ENCODE measurements around the gene IGHMBP2. TPM values are rescaled to one million over a fixed set of nuclear protein-coding genes. Genes with fewer than 3 reads are reported as not detected.

IGHMBP2 gene
- polyA plus RNA-seq, 1 donor from 2014 or later: 9.5 TPM

DNA sequence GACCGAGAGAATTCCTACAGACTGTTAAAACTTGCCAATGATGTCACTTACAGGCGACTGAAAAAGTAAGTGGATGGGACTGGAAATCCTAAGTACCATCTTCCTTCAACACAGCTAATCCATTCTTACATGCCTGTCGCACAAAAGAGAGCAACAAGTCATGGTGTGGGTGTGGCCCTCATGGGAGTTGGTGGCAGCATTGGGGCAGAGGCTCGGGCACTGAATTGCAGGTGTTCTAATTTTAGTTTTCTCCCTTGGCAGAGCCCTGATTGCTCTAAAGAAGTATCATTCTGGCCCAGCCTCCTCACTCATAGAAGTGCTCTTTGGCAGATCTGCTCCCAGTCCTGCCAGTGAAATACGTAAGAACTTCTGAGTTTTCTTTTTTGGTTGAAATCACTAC lies 4.6 kb downstream of the IGHMBP2 start:
- H3K4me3 ChIP-seq (ENCODE audit: low read length): no peak overlapping the region
- H4K20me1 ChIP-seq (ENCODE audit: insufficient read depth): no peaks in the 10 kb centered on the region
- no peaks in the 10 kb centered on the region for H3K9me2 ChIP-seq (ENCODE audit: insufficient read depth, low read length)
- no peak overlapping the region for H2AFZ ChIP-seq (ENCODE audit: low read depth, low read length)
- no peaks in the 10 kb centered on the region for H3K27me3 ChIP-seq (ENCODE audit: insufficient read depth, low read depth, low read length)
- H3F3A ChIP-seq (ENCODE audit: insufficient read depth, low read length, poor library complexity, severe bottlenecking): no peaks in the 10 kb centered on the region
- no peaks in the 10 kb centered on the region for H3K9me3 ChIP-seq (ENCODE audit: low read length)
- peaks cover 17% of the 10 kb centered on the region for H3K79me2 ChIP-seq (replicated peaks; ENCODE audit: insufficient read depth, low read length)
- no peaks in the 10 kb centered on the region for H3K36me3 ChIP-seq (ENCODE audit: insufficient read depth, low read length)
- H3K4me2 ChIP-seq (ENCODE audit: low read length): no peak overlapping the region
- TF ChIP-seq EP300 (conservative IDR thresholded peaks at IDR 0.05; ENCODE audit: poor library complexity, severe bottlenecking): no peak
- no peak for TF ChIP-seq SMC3 (conservative IDR thresholded peaks at IDR 0.05; ENCODE audit: poor library complexity)
- TF ChIP-seq, protein P1, sequence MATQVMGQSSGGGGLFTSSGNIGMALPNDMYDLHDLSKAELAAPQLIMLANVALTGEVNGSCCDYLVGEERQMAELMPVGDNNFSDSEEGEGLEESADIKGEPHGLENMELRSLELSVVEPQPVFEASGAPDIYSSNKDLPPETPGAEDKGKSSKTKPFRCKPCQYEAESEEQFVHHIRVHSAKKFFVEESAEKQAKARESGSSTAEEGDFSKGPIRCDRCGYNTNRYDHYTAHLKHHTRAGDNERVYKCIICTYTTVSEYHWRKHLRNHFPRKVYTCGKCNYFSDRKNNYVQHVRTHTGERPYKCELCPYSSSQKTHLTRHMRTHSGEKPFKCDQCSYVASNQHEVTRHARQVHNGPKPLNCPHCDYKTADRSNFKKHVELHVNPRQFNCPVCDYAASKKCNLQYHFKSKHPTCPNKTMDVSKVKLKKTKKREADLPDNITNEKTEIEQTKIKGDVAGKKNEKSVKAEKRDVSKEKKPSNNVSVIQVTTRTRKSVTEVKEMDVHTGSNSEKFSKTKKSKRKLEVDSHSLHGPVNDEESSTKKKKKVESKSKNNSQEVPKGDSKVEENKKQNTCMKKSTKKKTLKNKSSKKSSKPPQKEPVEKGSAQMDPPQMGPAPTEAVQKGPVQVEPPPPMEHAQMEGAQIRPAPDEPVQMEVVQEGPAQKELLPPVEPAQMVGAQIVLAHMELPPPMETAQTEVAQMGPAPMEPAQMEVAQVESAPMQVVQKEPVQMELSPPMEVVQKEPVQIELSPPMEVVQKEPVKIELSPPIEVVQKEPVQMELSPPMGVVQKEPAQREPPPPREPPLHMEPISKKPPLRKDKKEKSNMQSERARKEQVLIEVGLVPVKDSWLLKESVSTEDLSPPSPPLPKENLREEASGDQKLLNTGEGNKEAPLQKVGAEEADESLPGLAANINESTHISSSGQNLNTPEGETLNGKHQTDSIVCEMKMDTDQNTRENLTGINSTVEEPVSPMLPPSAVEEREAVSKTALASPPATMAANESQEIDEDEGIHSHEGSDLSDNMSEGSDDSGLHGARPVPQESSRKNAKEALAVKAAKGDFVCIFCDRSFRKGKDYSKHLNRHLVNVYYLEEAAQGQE (IDR thresholded peaks at IDR 0.05; ENCODE audit: borderline replicate concordance): no peak
- TF ChIP-seq, protein P2, sequence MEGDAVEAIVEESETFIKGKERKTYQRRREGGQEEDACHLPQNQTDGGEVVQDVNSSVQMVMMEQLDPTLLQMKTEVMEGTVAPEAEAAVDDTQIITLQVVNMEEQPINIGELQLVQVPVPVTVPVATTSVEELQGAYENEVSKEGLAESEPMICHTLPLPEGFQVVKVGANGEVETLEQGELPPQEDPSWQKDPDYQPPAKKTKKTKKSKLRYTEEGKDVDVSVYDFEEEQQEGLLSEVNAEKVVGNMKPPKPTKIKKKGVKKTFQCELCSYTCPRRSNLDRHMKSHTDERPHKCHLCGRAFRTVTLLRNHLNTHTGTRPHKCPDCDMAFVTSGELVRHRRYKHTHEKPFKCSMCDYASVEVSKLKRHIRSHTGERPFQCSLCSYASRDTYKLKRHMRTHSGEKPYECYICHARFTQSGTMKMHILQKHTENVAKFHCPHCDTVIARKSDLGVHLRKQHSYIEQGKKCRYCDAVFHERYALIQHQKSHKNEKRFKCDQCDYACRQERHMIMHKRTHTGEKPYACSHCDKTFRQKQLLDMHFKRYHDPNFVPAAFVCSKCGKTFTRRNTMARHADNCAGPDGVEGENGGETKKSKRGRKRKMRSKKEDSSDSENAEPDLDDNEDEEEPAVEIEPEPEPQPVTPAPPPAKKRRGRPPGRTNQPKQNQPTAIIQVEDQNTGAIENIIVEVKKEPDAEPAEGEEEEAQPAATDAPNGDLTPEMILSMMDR (IDR thresholded peaks at IDR 0.05; ENCODE audit: poor library complexity, severe bottlenecking): no peak
- no peak for TF ChIP-seq EZH2 (IDR thresholded peaks at IDR 0.05; ENCODE audit: borderline replicate concordance, insufficient read depth, low read length, poor library complexity, severe bottlenecking)
- no peak for TF ChIP-seq MXI1 (conservative IDR thresholded peaks at IDR 0.05; ENCODE audit: poor library complexity, severe bottlenecking)
- TF ChIP-seq RAD21 (conservative IDR thresholded peaks at IDR 0.05): no peak
- no peak for TF ChIP-seq POLR2AphosphoS5 (IDR thresholded peaks at IDR 0.05)
- no peak for TF ChIP-seq TAF1 (IDR thresholded peaks at IDR 0.05; ENCODE audit: low read depth)
- no peak overlapping the region for H3K27ac ChIP-seq (ENCODE audit: low read length)
- no peak overlapping the region for H3K9ac ChIP-seq (ENCODE audit: low read length)

GRCh38 chr11:68910965-68911364 lies 7.3 kb downstream of the IGHMBP2 start:
- no peaks in the 10 kb centered on the region for H3K27me3 ChIP-seq (ENCODE audit: insufficient read depth, low read depth, low read length)
- no peak overlapping the region for H2AFZ ChIP-seq (ENCODE audit: low read depth, low read length)
- H3K79me2 ChIP-seq (replicated peaks; ENCODE audit: insufficient read depth, low read length): no peaks in the 10 kb centered on the region
- H3K9ac ChIP-seq (ENCODE audit: low read length): no peak overlapping the region
- no peaks in the 10 kb centered on the region for H3K9me3 ChIP-seq (ENCODE audit: low read length)
- H3K4me3 ChIP-seq (ENCODE audit: low read length): no peak overlapping the region
- no peaks in the 10 kb centered on the region for H3F3A ChIP-seq (ENCODE audit: insufficient read depth, low read length, poor library complexity, severe bottlenecking)
- no peaks in the 10 kb centered on the region for H4K20me1 ChIP-seq (ENCODE audit: insufficient read depth)
- no peak overlapping the region for H3K27ac ChIP-seq (ENCODE audit: low read length)
- no peaks in the 10 kb centered on the region for H3K36me3 ChIP-seq (ENCODE audit: insufficient read depth, low read length)
- no peak for TF ChIP-seq MXI1 (conservative IDR thresholded peaks at IDR 0.05; ENCODE audit: poor library complexity, severe bottlenecking)
- TF ChIP-seq EZH2 (IDR thresholded peaks at IDR 0.05; ENCODE audit: borderline replicate concordance, insufficient read depth, low read length, poor library complexity, severe bottlenecking): no peak
- TF ChIP-seq, protein P2 (IDR thresholded peaks at IDR 0.05; ENCODE audit: poor library complexity, severe bottlenecking): no peak
- TF ChIP-seq, protein P1 (IDR thresholded peaks at IDR 0.05; ENCODE audit: borderline replicate concordance): no peak
- TF ChIP-seq POLR2AphosphoS5 (IDR thresholded peaks at IDR 0.05): no peak
- TF ChIP-seq SMC3 (conservative IDR thresholded peaks at IDR 0.05; ENCODE audit: poor library complexity): no peak
- TF ChIP-seq EP300 (conservative IDR thresholded peaks at IDR 0.05; ENCODE audit: poor library complexity, severe bottlenecking): no peak
- TF ChIP-seq RAD21 (conservative IDR thresholded peaks at IDR 0.05): no peak
- no peak for TF ChIP-seq TAF1 (IDR thresholded peaks at IDR 0.05; ENCODE audit: low read depth)
- no peaks in the 10 kb centered on the region for H3K9me2 ChIP-seq (ENCODE audit: insufficient read depth, low read length)
- H3K4me2 ChIP-seq (ENCODE audit: low read length): no peak overlapping the region

Data from neural cell (in vitro differentiated cells).